HG03045 (cell line): Measurements from ENCODE around the gene ZCCHC24.
"Not testable (repeated sequence)": the region's sequence is repeated elsewhere in the genome, so short reads cannot be mapped to it uniquely, and the experiment has no call there.

Source experiments
- ATAC-seq: cut with Tn5 transposase; IDR thresholded peaks from one replicate; pipeline ENCODE4 v1.9.1; 2021; ENCODE audit warnings: mild to moderate bottlenecking, moderate library complexity; ENCODE audit not compliant: unreplicated experiment

Gene ZCCHC24

DNA sequence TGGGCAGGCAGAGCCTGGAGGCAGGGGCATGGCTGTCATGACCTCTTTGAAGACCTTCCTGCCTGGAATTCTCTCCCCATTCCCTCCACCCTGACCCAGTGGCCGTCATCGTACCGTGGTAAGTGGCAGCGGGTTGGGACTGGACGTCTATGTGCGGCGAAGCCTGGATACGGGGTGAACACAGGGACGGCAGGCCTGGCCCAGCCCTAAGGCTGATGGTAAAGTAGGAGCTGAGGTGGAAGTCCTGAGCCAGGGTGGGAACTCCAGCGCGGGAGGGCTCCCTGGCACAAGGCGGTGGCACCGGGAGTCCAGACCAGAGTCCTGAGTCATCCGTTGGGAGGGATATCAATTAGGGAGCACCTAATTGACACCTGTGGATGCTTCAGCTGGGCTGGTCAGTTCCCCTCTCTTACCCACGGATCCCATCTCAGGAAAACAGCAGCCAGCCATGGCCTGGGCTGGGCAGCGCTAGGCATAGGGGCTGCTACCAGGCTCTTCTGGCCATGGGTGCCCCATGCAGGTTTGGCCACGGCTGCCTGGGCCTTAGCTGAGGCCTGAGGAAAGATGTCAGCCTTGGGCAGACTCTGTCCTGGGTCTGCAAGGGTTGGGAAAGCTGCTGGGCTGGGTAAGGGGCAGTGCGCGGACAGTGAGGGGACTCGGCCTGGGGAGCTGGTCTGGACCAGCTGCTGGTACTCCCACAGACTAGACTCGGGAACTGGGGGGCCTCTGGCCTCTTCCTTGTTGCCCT, 94.8 kb downstream of the ZCCHC24 start:
- ATAC-seq = no peak

GRCh38 chr10:79349766-79350406, 95.5 kb downstream of the ZCCHC24 start:
- no peak for ATAC-seq

- no peak for ATAC-seq
These were observed 96.3 kb downstream of the ZCCHC24 start for GRCh38 chr10:79349072-79349491.

GRCh38 chr10:79348640-79348988, 96.8 kb downstream of the ZCCHC24 start:
- no peak for ATAC-seq

GRCh38 chr10:79347894-79348639, 97.4 kb downstream of the ZCCHC24 start:
- peak; percentile 80 for ATAC-seq

DNA sequence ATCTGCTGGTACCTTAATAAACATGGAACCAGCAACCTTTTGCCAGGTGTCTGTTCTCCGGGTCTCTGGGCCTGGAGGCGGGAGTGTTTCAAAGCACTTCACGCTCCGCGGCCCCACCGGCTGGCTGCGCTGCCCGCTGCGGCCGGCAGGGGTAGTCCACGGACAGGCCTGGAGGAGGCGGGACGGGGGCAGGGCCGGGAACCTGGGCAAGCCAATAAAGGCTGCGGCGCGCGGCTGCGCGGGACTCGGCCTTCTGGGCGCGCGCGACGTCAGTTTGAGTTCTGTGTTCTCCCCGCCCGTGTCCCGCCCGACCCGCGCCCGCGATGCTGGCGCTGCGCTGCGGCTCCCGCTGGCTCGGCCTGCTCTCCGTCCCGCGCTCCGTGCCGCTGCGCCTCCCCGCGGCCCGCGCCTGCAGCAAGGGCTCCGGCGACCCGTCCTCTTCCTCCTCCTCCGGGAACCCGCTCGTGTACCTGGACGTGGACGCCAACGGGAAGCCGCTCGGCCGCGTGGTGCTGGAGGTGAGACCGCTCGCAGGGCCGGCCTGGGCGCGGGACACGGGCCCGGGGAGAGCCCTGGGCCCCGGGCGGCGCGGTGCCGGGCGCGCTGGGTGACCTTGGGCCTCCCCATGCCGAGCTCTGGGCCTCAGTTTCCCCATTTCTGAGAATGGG, 98.1 kb downstream of the ZCCHC24 start, which contains the start of gene PPIF:
TSS of gene PPIF (plus strand) at position 244 of the 668 bp plus-strand sequence. CDS start at position 324, 80 bp downstream.
- ATAC-seq = peak; percentile 71

DNA sequence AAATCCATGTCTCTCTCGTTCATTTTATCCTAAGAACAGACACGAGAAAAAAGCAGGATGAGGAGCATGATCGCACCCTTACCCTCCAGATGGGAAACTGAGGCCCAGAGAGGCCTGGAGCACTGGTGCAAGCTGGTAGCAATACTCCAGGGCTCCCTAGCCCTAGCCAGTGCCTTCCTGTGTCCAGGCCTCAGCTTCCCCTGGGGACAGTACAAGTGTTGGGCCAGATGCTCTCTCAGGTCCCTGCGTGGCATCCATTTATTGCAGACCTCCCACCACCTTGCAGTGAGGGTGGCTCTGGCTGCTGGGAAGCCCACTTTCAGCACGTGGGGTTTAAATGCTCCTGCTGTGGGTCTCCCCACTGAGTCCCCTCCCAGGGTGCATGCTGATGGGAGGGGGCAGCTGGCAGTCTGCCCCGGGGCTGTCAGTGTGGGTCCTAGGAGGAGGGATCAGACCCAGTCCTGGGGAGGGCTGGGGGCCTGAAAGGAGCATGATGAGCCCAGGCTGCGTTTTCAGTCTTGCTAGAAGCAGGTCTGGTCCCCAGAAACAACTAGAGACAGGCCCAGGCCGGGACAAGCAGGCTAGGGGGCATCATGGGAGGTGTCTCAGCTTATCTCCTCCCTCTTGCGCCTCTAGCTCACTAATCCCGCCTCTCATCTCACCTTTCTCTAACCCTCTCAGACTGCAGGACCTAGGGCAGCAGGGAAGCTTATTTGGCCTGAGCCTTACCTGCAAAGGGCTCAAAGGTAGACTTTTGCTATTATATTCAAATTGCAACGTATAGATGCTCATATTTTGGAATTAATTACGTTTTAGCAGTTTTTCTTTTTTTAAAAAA, 98.8 kb downstream of the ZCCHC24 start:
- no peak for ATAC-seq

- no peak for ATAC-seq
These were observed 99.4 kb downstream of the ZCCHC24 start for GRCh38 chr10:79346012-79346340.

GRCh38 chr10:79345241-79346011, 100.0 kb downstream of the ZCCHC24 start:
- no peak for ATAC-seq

DNA sequence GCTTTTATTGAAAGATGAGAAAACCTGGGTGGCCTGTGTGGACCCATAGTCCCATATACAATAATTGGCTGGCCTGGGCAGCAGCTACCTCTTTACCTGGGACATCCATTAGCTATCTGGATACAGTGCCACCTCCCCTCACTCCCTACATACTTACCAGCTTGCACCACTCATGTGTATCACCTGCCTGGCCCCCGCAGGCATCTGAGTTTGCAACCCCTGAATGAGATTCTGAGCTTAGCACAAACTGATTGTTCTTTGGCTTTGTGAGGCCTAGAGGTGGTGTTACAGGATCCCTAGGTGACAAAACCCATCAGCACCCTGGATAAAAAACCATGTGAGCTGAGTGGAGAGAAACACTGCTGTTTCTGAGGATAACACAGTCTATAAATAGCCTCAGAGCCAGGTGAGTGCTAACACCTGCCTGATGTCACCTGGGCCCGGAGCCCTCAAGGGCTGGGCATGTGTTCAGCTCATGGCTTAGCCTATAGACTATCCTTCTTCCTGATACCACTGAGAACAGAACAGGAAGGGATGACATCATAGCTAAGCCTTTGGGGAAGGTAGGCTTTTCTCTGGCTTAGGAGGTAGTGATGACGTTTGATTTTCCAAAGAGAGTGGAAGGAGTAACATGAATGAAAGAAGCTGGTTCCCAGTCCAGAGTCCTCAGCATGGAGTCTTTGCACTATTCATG, 100.8 kb downstream of the ZCCHC24 start:
- no peak for ATAC-seq

GRCh38 chr10:79342811-79343561, 102.4 kb downstream of the ZCCHC24 start:
- ATAC-seq = no peak

DNA sequence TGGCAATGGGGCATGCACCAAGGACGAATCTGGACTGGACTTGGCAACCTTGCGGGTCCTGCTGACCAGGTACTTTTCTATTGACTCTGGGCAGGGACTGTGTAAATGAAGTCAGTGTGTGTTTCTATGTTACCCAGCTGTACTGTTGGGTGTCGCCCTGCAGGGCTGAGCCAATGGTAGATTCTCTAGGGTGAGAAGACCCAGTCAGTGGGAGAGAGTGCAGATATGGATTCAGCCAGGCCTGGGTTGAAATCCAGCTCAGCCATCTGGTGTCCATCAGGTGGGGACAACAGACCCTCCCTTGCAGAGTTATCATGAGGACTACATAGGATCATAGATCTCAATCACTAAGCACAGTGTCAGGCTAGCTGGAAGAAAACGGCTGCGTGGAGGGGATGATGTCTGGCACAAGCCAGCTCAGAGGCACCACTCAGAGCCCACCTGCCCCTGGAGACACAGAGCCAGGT, 103.1 kb downstream of the ZCCHC24 start:
- ATAC-seq = no peak

- no peak for ATAC-seq
These were observed 104.7 kb downstream of the ZCCHC24 start for GRCh38 chr10:79340646-79341244.

DNA sequence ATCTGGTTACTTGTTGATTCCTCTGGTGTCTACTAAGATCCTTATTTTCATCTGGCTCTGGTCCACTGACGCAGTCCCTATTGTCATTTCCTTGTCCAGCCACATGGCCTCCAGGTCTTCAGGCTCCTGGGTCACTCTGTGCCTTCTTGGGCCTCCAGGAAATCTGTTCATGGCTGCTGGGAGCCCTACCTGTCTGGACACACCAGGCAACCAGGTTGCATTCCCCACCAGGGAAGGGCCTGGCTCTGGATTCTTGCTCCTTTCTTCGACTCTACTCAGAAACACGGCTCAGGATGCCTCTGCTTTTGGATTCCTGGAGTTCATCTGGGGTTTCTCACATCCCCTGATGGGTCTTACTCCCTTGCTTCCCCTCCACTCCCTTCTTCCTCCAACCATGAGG, 106.2 kb downstream of the ZCCHC24 start:
- ATAC-seq = no peak

DNA sequence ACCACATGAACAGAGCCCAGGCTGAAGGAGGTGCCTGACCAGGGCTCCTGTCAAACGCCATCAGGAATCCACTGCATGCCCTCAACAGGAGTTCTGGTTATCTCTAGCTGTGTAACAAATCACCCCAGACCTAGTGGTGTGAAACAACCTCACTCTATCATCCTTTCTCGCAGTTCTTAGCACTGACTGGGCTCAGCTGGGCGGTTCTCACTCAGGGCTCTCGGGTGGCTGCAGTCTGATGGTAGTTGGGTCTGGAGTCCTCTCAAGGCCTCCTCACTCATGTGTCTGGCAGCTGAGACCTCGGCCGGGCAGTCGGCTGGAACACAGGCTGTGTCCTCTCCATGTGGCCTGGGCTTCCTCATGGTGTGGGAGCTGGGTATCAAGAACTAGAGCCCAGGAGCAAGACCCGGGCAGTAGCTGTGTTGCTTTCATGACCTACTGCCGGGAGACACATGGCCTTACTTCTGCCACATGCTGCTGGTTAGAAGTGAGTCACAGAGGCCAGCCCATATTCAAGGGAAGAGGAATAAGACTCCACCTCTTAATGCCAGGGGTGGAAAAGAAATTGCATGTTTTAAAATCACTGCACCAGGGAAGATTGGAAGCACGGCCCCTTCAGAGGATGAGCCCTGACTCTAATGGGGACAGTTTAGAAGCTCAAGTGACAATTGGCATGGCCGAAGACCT, 107.5 kb downstream of the ZCCHC24 start:
- not testable (repeated sequence) for ATAC-seq

- ATAC-seq = no peak
These were observed 108.7 kb downstream of the ZCCHC24 start for GRCh38 chr10:79336739-79337138.

DNA sequence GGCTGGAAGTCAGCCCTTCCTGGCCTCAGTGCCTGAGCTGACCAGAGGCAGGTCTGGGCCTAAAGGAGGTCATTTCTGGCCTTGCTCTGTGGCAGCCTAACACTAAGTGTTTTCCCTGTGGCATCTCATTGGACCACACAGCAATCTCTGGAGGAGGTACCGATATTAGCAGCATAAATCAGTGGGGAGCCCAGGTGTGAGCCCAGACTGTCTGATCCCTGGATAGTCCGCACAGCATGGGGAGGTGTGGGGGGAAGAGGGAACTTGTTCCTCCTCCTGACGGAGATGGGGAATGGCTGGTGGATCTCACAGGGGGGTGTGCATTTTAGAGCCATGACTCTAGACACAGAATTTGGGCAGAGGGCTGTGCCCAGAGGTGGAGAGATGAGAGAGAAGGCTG, 109.1 kb downstream of the ZCCHC24 start:
- no peak for ATAC-seq
